Activated naive CD4-positive, alpha-beta T cell treated with anti-CD3 and anti-CD28 coated beads, Interleukin-2, amount 50 U/mL, for 72 hours (primary cell): ENCODE results near the gene KATNAL1. TPM values are rescaled to one million over a fixed set of nuclear protein-coding genes. Genes with fewer than 3 reads are reported as not detected.

Experiments
- ATAC-seq, 2 donors: fragments of 150-1000 bp; cut with Tn5 transposase; 2 replicates each; pipeline ENCODE4 v1.10.0; 2021; ENCODE audit warnings: mild to moderate bottlenecking in 2 of 2, moderate library complexity in 2 of 2
- DNase-seq, 2 donors: peaks; one replicate each; pipeline ENCODE4 v3.0.0; 2021 to 2022; ENCODE audit warnings: low spot score in 2 of 2
- H3K27ac Mint-ChIP-seq, 2 donors: one replicate each; pipeline ENCODE4 v1.8.0; 2022; ENCODE audit warnings: mild to moderate bottlenecking in 2 of 2, mixed read lengths in 2 of 2
- H3K36me3 Mint-ChIP-seq, 2 donors: one replicate each; pipeline ENCODE4 v1.8.0; 2022; ENCODE audit warnings: mixed read lengths in 2 of 2
- H3K9me3 Mint-ChIP-seq, 2 donors: one replicate each; pipeline ENCODE4 v1.8.0; 2022; ENCODE audit warnings: mixed read lengths in 2 of 2
- total RNA-seq, 2 donors: library from RNA; stranded (reverse); gene quantifications; one replicate each; pipeline ENCODE4 v1.2.3, GENCODE V29; 2022

Gene KATNAL1
- total RNA-seq, 2 donors from 2014 or later: 17.4 to 19.1 TPM

- no peaks in the 10 kb centered on the region for H3K9me3 Mint-ChIP-seq
- no peaks in the 10 kb centered on the region for H3K36me3 Mint-ChIP-seq
- H3K27ac Mint-ChIP-seq: no peak overlapping the region
- ATAC-seq: no peak
- no peak for DNase-seq
Measured at GRCh38 chr13:30338331-30338851, 31.0 kb upstream of the KATNAL1 start.

- Mint-ChIP-seq H3K27ac (no peak overlapping the region), H3K9me3 (no peaks in the 10 kb centered on the region), H3K36me3 (no peaks in the 10 kb centered on the region)
- ATAC-seq: no peak
- DNase-seq: no peak
Measured at GRCh38 chr13:30337061-30337610, 29.8 kb upstream of the KATNAL1 start.

GRCh38 chr13:30334663-30335386 is 27.5 kb upstream of the KATNAL1 start:
- peak; percentile 34 to 61 for ATAC-seq
- peak in 1 of 2 donors; percentile 67 for DNase-seq
- no peaks in the 10 kb centered on the region for H3K36me3 Mint-ChIP-seq
- no peak overlapping the region for H3K27ac Mint-ChIP-seq
- H3K9me3 Mint-ChIP-seq: no peaks in the 10 kb centered on the region

GRCh38 chr13:30333616-30334015 is 26.3 kb upstream of the KATNAL1 start:
- ATAC-seq (no peak), DNase-seq (no peak)
- H3K27ac Mint-ChIP-seq: no peak overlapping the region
- no peaks in the 10 kb centered on the region for H3K36me3 Mint-ChIP-seq
- no peaks in the 10 kb centered on the region for H3K9me3 Mint-ChIP-seq

GRCh38 chr13:30332456-30333143 is 25.2 kb upstream of the KATNAL1 start:
- no peaks in the 10 kb centered on the region for H3K36me3 Mint-ChIP-seq
- no peak for ATAC-seq
- H3K27ac Mint-ChIP-seq: no peak overlapping the region
- no peaks in the 10 kb centered on the region for H3K9me3 Mint-ChIP-seq
- DNase-seq: no peak

GRCh38 chr13:30331331-30331771 is 24.0 kb upstream of the KATNAL1 start:
- Mint-ChIP-seq H3K27ac (no peak overlapping the region), H3K9me3 (no peaks in the 10 kb centered on the region), H3K36me3 (no peaks in the 10 kb centered on the region)
- peak in 1 of 2 donors; percentile 43 for ATAC-seq
- no peak for DNase-seq

GRCh38 chr13:30329009-30329585 is 21.7 kb upstream of the KATNAL1 start:
- no peak for ATAC-seq

DNA sequence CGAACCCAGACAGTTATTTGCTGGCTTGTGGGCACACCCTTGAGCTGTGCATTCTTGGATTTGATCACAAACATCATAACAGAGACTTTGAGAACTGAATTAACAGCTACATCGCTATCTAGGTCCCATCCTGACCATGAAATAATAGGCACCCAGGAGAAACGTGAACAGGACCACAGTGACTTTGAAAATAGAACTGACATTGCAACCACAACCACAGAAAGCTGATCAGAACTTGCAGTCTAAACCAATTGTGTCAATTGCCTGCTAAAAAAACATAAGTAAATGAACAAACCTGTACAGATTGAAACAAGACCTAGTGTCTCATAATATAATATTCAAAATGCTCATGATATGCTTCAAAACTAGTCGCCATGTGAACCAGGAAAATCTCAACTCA is 18.3 kb upstream of the KATNAL1 start:
- DNase-seq: no peak
- ATAC-seq: no peak

More at GRCh38 chr13:30329009-30329585, 21.7 kb upstream of the KATNAL1 start:
- Mint-ChIP-seq H3K27ac (no peak overlapping the region), H3K9me3 (no peaks in the 10 kb centered on the region), H3K36me3 (no peaks in the 10 kb centered on the region)
- DNase-seq: no peak

GRCh38 chr13:30323524-30323923 is 16.2 kb upstream of the KATNAL1 start:
- ATAC-seq: no peak
- H3K9me3 Mint-ChIP-seq: no peaks in the 10 kb centered on the region
- no peaks in the 10 kb centered on the region for H3K36me3 Mint-ChIP-seq

More for the DNA sequence above, 18.3 kb upstream of the KATNAL1 start:
- no peaks in the 10 kb centered on the region for H3K9me3 Mint-ChIP-seq
- no peak overlapping the region for H3K27ac Mint-ChIP-seq
- no peaks in the 10 kb centered on the region for H3K36me3 Mint-ChIP-seq

GRCh38 chr13:30322428-30322827 is 15.1 kb upstream of the KATNAL1 start:
- Mint-ChIP-seq H3K36me3 (no peaks in the 10 kb centered on the region), H3K9me3 (no peaks in the 10 kb centered on the region), H3K27ac (no peak overlapping the region)
- ATAC-seq (no peak), DNase-seq (no peak)

More at GRCh38 chr13:30323524-30323923, 16.2 kb upstream of the KATNAL1 start:
- no peak for DNase-seq
- no peak overlapping the region for H3K27ac Mint-ChIP-seq

DNA sequence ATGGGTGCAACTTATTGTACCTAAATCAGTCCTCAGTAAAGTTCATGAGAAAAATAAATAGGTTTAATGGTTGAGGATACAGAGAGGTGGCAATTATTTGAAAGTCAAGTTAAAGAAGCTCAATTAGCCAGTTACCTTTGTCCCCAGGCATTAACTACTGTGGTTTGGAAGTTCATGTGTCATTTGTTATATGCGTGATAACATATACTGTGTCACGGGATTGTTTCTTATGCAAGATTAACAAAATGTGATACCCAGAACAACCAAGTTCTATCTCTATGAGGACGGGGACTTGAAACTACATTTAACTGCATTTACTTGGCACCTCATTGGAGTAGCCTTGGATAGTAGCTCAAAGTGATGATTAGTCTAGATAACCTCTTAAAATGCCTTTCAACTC is 13.9 kb upstream of the KATNAL1 start:
- DNase-seq (no peak), ATAC-seq (no peak)
- Mint-ChIP-seq H3K36me3 (no peaks in the 10 kb centered on the region), H3K27ac (no peak overlapping the region), H3K9me3 (no peaks in the 10 kb centered on the region)

GRCh38 chr13:30319655-30320054 is 12.3 kb upstream of the KATNAL1 start:
- H3K36me3 Mint-ChIP-seq: no peaks in the 10 kb centered on the region
- no peak overlapping the region for H3K27ac Mint-ChIP-seq
- DNase-seq (no peak), ATAC-seq (no peak)
- no peaks in the 10 kb centered on the region for H3K9me3 Mint-ChIP-seq

DNA sequence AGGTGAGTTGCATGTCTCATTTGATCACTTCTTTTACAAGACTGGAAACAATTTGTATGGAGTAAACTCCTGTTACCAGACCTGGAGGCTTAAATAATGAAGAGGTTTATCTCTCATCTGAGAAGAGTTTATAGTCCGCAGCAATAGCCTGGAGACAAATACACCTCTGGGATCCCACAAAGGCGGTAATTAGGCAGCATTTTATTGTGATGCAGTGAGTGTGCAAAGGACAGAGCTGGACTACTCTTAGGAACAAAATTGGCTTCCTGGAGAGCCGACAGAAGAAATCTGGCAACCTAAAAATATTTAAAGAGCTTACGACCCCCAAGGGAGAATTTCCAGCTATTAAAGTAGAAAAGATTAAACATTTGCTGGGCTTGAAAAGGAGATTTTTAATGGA is 11.8 kb upstream of the KATNAL1 start:
- ATAC-seq (no peak), DNase-seq (no peak)
- Mint-ChIP-seq H3K27ac (no peak overlapping the region), H3K36me3 (no peaks in the 10 kb centered on the region), H3K9me3 (no peaks in the 10 kb centered on the region)

DNA sequence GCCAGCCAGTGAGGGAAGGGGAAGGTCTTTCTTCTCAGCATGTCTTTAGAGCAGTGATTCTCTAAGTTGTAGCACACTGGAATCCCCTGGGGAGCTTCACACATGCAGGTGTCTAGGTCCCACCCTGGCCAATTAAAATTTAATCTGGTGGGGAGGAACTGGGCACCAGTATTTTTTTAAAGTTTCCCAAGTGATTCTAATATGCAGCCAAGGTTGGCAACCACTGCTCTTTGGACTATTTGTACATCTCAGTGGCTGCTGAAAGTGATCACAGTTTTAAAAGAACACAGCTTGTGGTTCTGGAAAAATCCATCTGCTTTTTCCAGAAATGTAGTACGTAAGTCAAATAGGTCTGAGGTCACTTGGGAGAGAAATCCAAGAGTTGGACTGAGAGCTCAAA is 10.7 kb upstream of the KATNAL1 start:
- Mint-ChIP-seq H3K27ac (no peak overlapping the region), H3K36me3 (no peaks in the 10 kb centered on the region), H3K9me3 (no peaks in the 10 kb centered on the region)
- DNase-seq (no peak), ATAC-seq (no peak)

DNA sequence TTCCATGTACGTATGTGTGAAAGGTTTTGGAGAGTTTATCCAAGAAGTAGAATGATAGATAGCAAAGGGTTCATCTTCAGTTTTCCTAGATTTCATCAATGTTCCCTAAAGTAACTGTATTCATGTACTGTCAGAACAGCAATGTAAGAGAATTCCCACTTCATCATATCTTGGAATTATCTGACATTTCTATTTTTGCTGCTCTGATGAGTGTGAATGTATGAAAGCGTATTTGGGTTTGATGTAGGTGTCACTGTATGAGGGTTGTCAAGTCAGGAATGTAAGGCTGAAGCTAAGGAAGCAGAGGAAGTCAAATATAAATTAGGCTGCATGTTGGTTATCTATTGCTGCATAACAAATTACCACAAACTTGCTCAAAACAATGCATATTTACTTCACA is 7.2 kb upstream of the KATNAL1 start:
- Mint-ChIP-seq H3K9me3 (no peaks in the 10 kb centered on the region), H3K36me3 (no peaks in the 10 kb centered on the region), H3K27ac (no peak overlapping the region)
- no peak for ATAC-seq
- DNase-seq: no peak

DNA sequence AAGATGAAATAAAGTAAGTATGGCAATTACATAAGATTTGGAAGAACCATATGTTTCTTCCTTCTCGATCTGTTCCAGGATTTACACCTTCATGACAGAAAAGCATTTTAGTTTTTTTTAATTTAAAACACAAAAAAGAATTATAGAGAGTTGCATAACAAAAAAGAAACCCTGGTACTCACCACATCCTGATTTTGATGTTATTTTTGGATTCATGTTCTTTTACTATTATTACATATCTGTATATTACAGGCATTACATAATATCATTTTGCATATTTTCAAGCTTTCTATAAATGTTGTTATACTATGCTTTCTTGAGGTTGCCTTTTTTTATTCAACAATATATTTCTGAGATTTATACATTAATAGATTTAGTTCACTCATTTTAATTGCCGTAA is 6.7 kb upstream of the KATNAL1 start:
- Mint-ChIP-seq H3K36me3 (no peaks in the 10 kb centered on the region), H3K27ac (no peak overlapping the region)
- ATAC-seq: no peak

GRCh38 chr13:30313311-30313710 is 6.0 kb upstream of the KATNAL1 start:
- no peaks in the 10 kb centered on the region for H3K36me3 Mint-ChIP-seq
- no peak overlapping the region for H3K27ac Mint-ChIP-seq
- no peaks in the 10 kb centered on the region for H3K9me3 Mint-ChIP-seq
- ATAC-seq (no peak), DNase-seq (no peak)

More for the DNA sequence above, 6.7 kb upstream of the KATNAL1 start:
- no peak for DNase-seq
- H3K9me3 Mint-ChIP-seq: no peaks in the 10 kb centered on the region
